NCI-H1694 treated with DMSO at 0.1 percent for 48 hours (cell line): ENCODE measurements around the gene MCM7.
"Not testable (repeated sequence)": the region's sequence is repeated elsewhere in the genome, so short reads cannot be mapped to it uniquely, and the experiment has no call there.

Experiments used
- DNase-seq: peaks from one replicate; lab custom pipeline; 2025; lab: John Stamatoyannopoulos, UW

The MCM7 gene

GRCh38 chr7:100101016-100101862, at the start of gene MCM7, which contains the start of gene AP4M1:
Gene MCM7, minus strand, starts transcription at chr7:100101397. Its CDS starts 103 bp downstream, at chr7:100101294.
Gene AP4M1, plus strand, starts transcription at chr7:100101643. Its CDS starts 72 bp downstream, at chr7:100101715.
- DNase-seq, result peak; percentile 97

GRCh38 chr7:100148559-100149328, 47.5 kb upstream of the MCM7 start, which contains the start of gene LAMTOR4:
Gene LAMTOR4, plus strand, starts transcription at chr7:100148918. Its CDS starts 55 bp downstream, at chr7:100148973.
- peak; percentile 99 for DNase-seq

GRCh38 chr7:100148225-100148558, 47.0 kb upstream of the MCM7 start:
- DNase-seq, result no peak

GRCh38 chr7:100147278-100147677, 46.1 kb upstream of the MCM7 start:
- DNase-seq, result no peak

- DNase-seq, result not testable (repeated sequence)
Observed at GRCh38 chr7:100146350-100146749, 45.2 kb upstream of the MCM7 start.

GRCh38 chr7:100142461-100142860, 41.3 kb upstream of the MCM7 start:
- no peak for DNase-seq

GRCh38 chr7:100141555-100141949, 40.4 kb upstream of the MCM7 start:
- DNase-seq, result no peak

GRCh38 chr7:100137851-100138760, 36.9 kb upstream of the MCM7 start:
- DNase-seq, result no peak

- peak; percentile 72 for DNase-seq
Observed at GRCh38 chr7:100132697-100133151, 31.5 kb upstream of the MCM7 start.

- DNase-seq, result no peak
Observed at GRCh38 chr7:100132126-100132525, 30.9 kb upstream of the MCM7 start.

- peak; percentile 45 for DNase-seq
Observed at GRCh38 chr7:100130608-100131453, 29.6 kb upstream of the MCM7 start.

- not testable (repeated sequence) for DNase-seq
Observed at GRCh38 chr7:100130220-100130607, 29.0 kb upstream of the MCM7 start.

GRCh38 chr7:100128637-100128963, 27.4 kb upstream of the MCM7 start:
- DNase-seq, result no peak

- DNase-seq, result peak; percentile 62
Observed at GRCh38 chr7:100127866-100128636, 26.9 kb upstream of the MCM7 start.

- DNase-seq, result peak; percentile 94
Observed at GRCh38 chr7:100126931-100127865, 26.0 kb upstream of the MCM7 start, which contains the start of gene MBLAC1. Gene MBLAC1, plus strand, starts transcription at chr7:100126967. Its CDS starts 429 bp downstream, at chr7:100127396.

GRCh38 chr7:100126239-100126930, 25.2 kb upstream of the MCM7 start:
- no peak for DNase-seq

GRCh38 chr7:100124301-100125230, 23.4 kb upstream of the MCM7 start:
- no peak for DNase-seq
